Naive B cell (primary cell): ENCODE data around the gene AGAP1. TPM values are rescaled to one million over a fixed set of nuclear protein-coding genes. Genes with fewer than 3 reads are reported as not detected.
"Not testable (repeated sequence)": the region's sequence is repeated elsewhere in the genome, so short reads cannot be mapped to it uniquely, and the experiment has no call there.

Experiments
- ATAC-seq, 2 donors: fragments of 150-1000 bp; cut with Tn5 transposase; 2 replicates each; pipeline ENCODE4 v1.10.0; 2021; ENCODE audit warnings: low read depth in 2 of 2, mild to moderate bottlenecking in 2 of 2, moderate library complexity in 2 of 2
- DNase-seq: peaks from one replicate; pipeline ENCODE4 v3.0.0; 2022
- H3K27ac Mint-ChIP-seq, 6 donors: one replicate each; pipeline ENCODE4 v1.8.0; 2020 to 2022; ENCODE audit warnings: mild to moderate bottlenecking in 6 of 6, mixed read lengths in 6 of 6, moderate library complexity in 5 of 6, inconsistent platforms in 2 of 6
- H3K27me3 Mint-ChIP-seq, 3 donors: one replicate each; pipeline ENCODE4 v1.8.0; 2021 to 2022; ENCODE audit warnings: mixed read lengths in 3 of 3, mild to moderate bottlenecking in 1 of 3
- H3K36me3 Mint-ChIP-seq, 2 donors: one replicate each; pipeline ENCODE4 v1.8.0; 2020 to 2022; ENCODE audit warnings: mixed read lengths in 2 of 2, inconsistent platforms in 1 of 2, mild to moderate bottlenecking in 1 of 2
- H3K4me1 Mint-ChIP-seq, 3 donors: one replicate each; pipeline ENCODE4 v1.8.0; 2020 to 2022; ENCODE audit warnings: mixed read lengths in 3 of 3, inconsistent platforms in 1 of 3, mild to moderate bottlenecking in 1 of 3, moderate library complexity in 1 of 3
- H3K4me3 Mint-ChIP-seq, 8 donors: one replicate each; pipeline ENCODE4 v1.8.0; 2020 to 2022; ENCODE audit warnings: mild to moderate bottlenecking in 8 of 8, mixed read lengths in 8 of 8, moderate library complexity in 8 of 8, inconsistent platforms in 2 of 8
- H3K9me3 Mint-ChIP-seq, 7 donors: one replicate each; pipeline ENCODE4 v1.8.0; 2020 to 2022; ENCODE audit warnings: mixed read lengths in 7 of 7, mild to moderate bottlenecking in 5 of 7, inconsistent platforms in 2 of 7, moderate library complexity in 1 of 7
- polyA plus RNA-seq, 6 donors: library from polyadenylated mRNA; unstranded; fragments of 300-500 nt; fragmentation: Illumina TruSeq; gene quantifications; one replicate each; pipeline ENCODE4 v1.2.3, GENCODE V29; 2021; ENCODE audit warnings: low read depth in 6 of 6

Gene AGAP1
- polyA plus RNA-seq, 6 donors from 2014 or later, result not detected

GRCh38 chr2:236122236-236122635 is 628.4 kb downstream of the AGAP1 start:
- H3K36me3 Mint-ChIP-seq, result no peaks in the 10 kb centered on the region
- no peak for DNase-seq
- H3K27ac Mint-ChIP-seq, result no peak overlapping the region
- H3K4me3 Mint-ChIP-seq, result no peak overlapping the region
- no peaks in the 10 kb centered on the region for H3K4me1 Mint-ChIP-seq
- no peak for ATAC-seq
- H3K27me3 Mint-ChIP-seq, result peaks cover 4 to 22% (median 13%) of the 10 kb centered on the region in 3 donors
- H3K9me3 Mint-ChIP-seq, result peaks cover 0 to 4% (median 0%) of the 10 kb centered on the region in 7 donors

- DNase-seq (no peak), ATAC-seq (no peak)
- Mint-ChIP-seq H3K27ac (no peak overlapping the region), H3K36me3 (no peaks in the 10 kb centered on the region), H3K9me3 (peaks cover 0 to 4% (median 0%) of the 10 kb centered on the region in 7 donors), H3K27me3 (peaks cover 2 to 18% (median 11%) of the 10 kb centered on the region in 3 donors), H3K4me3 (no peak overlapping the region), H3K4me1 (no peaks in the 10 kb centered on the region)
Observed at GRCh38 chr2:236123716-236124115, 629.9 kb downstream of the AGAP1 start.

GRCh38 chr2:236124182-236124893 is 630.5 kb downstream of the AGAP1 start:
- no peaks in the 10 kb centered on the region for H3K4me1 Mint-ChIP-seq
- no peak for DNase-seq
- ATAC-seq, result no peak
- H3K9me3 Mint-ChIP-seq, result peaks cover 0 to 2% (median 0%) of the 10 kb centered on the region in 7 donors
- no peak overlapping the region for H3K4me3 Mint-ChIP-seq
- no peak overlapping the region for H3K27ac Mint-ChIP-seq
- no peaks in the 10 kb centered on the region for H3K36me3 Mint-ChIP-seq
- peaks cover 0 to 12% (median 5%) of the 10 kb centered on the region in 3 donors for H3K27me3 Mint-ChIP-seq

- DNase-seq (no peak), ATAC-seq (no peak)
- Mint-ChIP-seq H3K4me1 (no peaks in the 10 kb centered on the region), H3K27ac (no peak overlapping the region), H3K9me3 (peaks cover 0 to 2% (median 0%) of the 10 kb centered on the region in 7 donors), H3K27me3 (peaks cover 0 to 8% (median 0%) of the 10 kb centered on the region in 3 donors), H3K36me3 (no peaks in the 10 kb centered on the region), H3K4me3 (no peak overlapping the region)
Observed at GRCh38 chr2:236125541-236125940, 631.7 kb downstream of the AGAP1 start.

DNA sequence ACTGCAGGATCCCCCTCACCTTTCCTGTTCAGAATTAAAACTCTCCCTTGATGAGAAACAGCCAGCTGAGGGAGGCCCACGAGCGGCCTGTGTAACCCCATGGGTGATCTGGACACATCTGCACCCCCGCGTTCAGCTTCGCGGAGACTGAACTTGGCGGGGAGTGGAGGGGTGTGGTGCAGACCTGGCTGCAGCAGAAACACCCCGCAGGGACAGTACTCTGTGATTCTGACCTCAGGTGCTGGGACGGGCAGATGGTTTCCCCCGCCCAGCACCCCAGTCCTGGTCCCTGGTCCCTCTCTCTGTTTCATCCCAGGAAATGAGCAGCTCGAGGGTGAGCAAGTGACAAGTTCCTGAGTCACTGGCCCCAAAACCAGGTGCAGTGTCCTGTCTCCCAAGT is 633.2 kb downstream of the AGAP1 start:
- DNase-seq, result no peak
- peaks cover 0 to 2% (median 0%) of the 10 kb centered on the region in 7 donors for H3K9me3 Mint-ChIP-seq
- H3K27ac Mint-ChIP-seq, result no peak overlapping the region
- H3K4me3 Mint-ChIP-seq, result no peak overlapping the region
- peaks cover 0 to 2% (median 0%) of the 10 kb centered on the region in 3 donors for H3K27me3 Mint-ChIP-seq
- H3K36me3 Mint-ChIP-seq, result no peaks in the 10 kb centered on the region
- no peak for ATAC-seq
- no peaks in the 10 kb centered on the region for H3K4me1 Mint-ChIP-seq

DNA sequence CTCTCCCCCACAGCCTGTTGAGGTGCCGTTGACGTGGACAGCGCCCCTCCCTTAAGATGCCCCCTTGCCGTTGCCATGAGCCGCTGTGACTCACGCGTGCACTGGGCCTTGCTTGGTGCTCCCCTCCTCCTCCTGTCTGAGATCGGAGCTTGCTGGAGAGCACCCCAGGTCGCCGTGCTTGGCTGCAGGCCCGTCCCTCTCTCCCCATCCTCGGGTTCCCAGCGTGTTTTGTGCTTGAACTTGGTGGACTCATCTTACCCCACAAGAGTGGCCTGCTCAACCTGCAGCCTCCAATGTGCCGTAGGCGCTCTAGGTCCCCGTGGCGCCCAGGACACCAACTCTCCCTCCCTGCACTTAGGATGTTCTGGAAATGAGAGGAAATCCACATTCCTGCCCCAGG is 634.5 kb downstream of the AGAP1 start:
- H3K36me3 Mint-ChIP-seq, result no peaks in the 10 kb centered on the region
- no peak overlapping the region for H3K27ac Mint-ChIP-seq
- H3K4me3 Mint-ChIP-seq, result no peak overlapping the region
- ATAC-seq (no peak), DNase-seq (no peak)
- no peaks in the 10 kb centered on the region for H3K4me1 Mint-ChIP-seq
- peaks cover 0 to 2% (median 0%) of the 10 kb centered on the region in 7 donors for H3K9me3 Mint-ChIP-seq
- no peaks in the 10 kb centered on the region for H3K27me3 Mint-ChIP-seq

- Mint-ChIP-seq H3K36me3 (no peaks in the 10 kb centered on the region), H3K27me3 (no peaks in the 10 kb centered on the region), H3K9me3 (no peaks in the 10 kb centered on the region), H3K4me1 (no peaks in the 10 kb centered on the region), H3K4me3 (no peak overlapping the region), H3K27ac (no peak overlapping the region)
- DNase-seq (no peak), ATAC-seq (no peak)
Observed at GRCh38 chr2:236129935-236130334, 636.1 kb downstream of the AGAP1 start.

- no peak for DNase-seq
- no peak overlapping the region for H3K27ac Mint-ChIP-seq
- no peaks in the 10 kb centered on the region for H3K9me3 Mint-ChIP-seq
- no peaks in the 10 kb centered on the region for H3K27me3 Mint-ChIP-seq
- ATAC-seq, result no peak
- no peaks in the 10 kb centered on the region for H3K4me1 Mint-ChIP-seq
- H3K36me3 Mint-ChIP-seq, result no peaks in the 10 kb centered on the region
- no peak overlapping the region for H3K4me3 Mint-ChIP-seq
Observed at GRCh38 chr2:236130349-236130998, 636.6 kb downstream of the AGAP1 start.

- H3K9me3 Mint-ChIP-seq, result no peaks in the 10 kb centered on the region
- H3K27ac Mint-ChIP-seq, result no peak overlapping the region
- no peak overlapping the region for H3K4me3 Mint-ChIP-seq
- no peak for ATAC-seq
- no peak for DNase-seq
- H3K27me3 Mint-ChIP-seq, result no peaks in the 10 kb centered on the region
- H3K4me1 Mint-ChIP-seq, result no peaks in the 10 kb centered on the region
- no peaks in the 10 kb centered on the region for H3K36me3 Mint-ChIP-seq
Observed at GRCh38 chr2:236131073-236131692, 637.3 kb downstream of the AGAP1 start.

DNA sequence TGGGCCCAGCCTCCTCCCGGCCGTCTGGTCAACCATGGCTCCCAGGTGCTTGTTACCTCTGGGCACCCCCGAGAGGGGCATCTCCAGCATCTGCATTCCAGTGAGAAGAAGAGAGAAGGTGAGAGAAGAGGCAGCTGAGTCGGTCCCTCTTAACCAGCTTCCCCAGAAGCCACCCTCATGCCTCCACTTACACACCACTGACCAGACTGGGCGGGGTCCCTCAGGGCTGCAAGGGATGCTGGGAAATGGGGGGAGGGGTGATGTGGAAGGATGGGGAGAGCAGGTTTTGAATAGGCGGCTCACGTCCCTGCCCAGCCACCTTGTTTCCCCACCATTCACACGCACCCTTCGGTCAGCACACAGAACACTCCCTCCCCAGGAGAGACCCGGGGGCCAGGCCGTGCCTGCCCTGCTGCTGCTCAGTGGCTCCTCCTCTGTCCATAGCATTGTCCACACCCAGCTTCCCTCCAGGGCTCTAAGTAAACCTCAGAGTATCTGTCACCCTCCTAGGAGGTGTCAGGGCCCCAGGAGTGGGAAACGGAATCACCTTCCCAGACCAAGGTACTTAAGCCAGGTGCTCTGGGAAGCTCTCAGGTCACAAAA is 639.7 kb downstream of the AGAP1 start:
- Mint-ChIP-seq H3K4me3 (no peak overlapping the region), H3K4me1 (no peaks in the 10 kb centered on the region), H3K36me3 (no peaks in the 10 kb centered on the region), H3K27ac (no peak overlapping the region), H3K9me3 (no peaks in the 10 kb centered on the region), H3K27me3 (no peaks in the 10 kb centered on the region)
- ATAC-seq (no peak), DNase-seq (no peak)

DNA sequence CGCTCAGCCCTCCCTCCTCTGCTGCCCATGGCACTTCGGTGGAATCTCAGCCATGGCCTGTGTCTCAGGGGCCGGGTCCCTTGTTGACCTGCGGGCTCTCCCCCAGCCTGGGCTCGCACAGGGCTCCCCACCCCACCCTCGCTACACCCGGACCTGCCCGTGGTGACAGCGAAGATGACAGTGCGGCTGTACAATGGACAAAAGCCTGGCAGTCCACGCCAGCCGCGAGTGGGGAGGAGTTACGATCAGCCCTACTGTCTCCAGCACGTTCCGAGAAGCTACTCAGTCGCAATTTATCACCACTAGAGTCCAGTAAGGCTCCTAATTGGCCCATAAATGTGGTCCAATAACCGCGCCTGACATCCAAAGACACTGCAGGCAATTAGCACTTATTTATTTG is 642.7 kb downstream of the AGAP1 start:
- no peaks in the 10 kb centered on the region for H3K36me3 Mint-ChIP-seq
- ATAC-seq, result no peak
- no peaks in the 10 kb centered on the region for H3K4me1 Mint-ChIP-seq
- peaks cover 0 to 6% (median 0%) of the 10 kb centered on the region in 7 donors for H3K9me3 Mint-ChIP-seq
- H3K27me3 Mint-ChIP-seq, result peaks cover 8 to 14% (median 8%) of the 10 kb centered on the region in 3 donors
- H3K4me3 Mint-ChIP-seq, result no peak overlapping the region
- H3K27ac Mint-ChIP-seq, result no peak overlapping the region
- DNase-seq, result no peak

- H3K4me3 Mint-ChIP-seq, result no peak overlapping the region
- peaks cover 8 to 15% (median 11%) of the 10 kb centered on the region in 3 donors for H3K27me3 Mint-ChIP-seq
- H3K27ac Mint-ChIP-seq, result no peak overlapping the region
- H3K36me3 Mint-ChIP-seq, result no peaks in the 10 kb centered on the region
- DNase-seq (no peak), ATAC-seq (no peak)
- H3K4me1 Mint-ChIP-seq, result no peaks in the 10 kb centered on the region
- H3K9me3 Mint-ChIP-seq, result peaks cover 0 to 6% (median 0%) of the 10 kb centered on the region in 7 donors
Observed at GRCh38 chr2:236137066-236137465, 643.2 kb downstream of the AGAP1 start.

- H3K9me3 Mint-ChIP-seq, DNase-seq, H3K27ac Mint-ChIP-seq, H3K4me3 Mint-ChIP-seq, H3K4me1 Mint-ChIP-seq, H3K36me3 Mint-ChIP-seq, ATAC-seq: not testable (repeated sequence)
- peaks cover 19 to 33% (median 25%) of the 10 kb centered on the region in 3 donors for H3K27me3 Mint-ChIP-seq
Observed at GRCh38 chr2:236141616-236142015, 647.8 kb downstream of the AGAP1 start.
